SU-DHL-6 (cell line): ENCODE data around the gene TMEM120B.

ENCODE experiments used
- CTCF ChIP-seq: fragments of 200-600 bp; sonication (generic); IDR thresholded peaks from one replicate; pipeline ENCODE4 v1.5.1; 2017; ENCODE audit warnings: antibody characterized with exemption, mild to moderate bottlenecking, low read length, moderate library complexity; ENCODE audit not compliant: insufficient read depth, poor library complexity, severe bottlenecking
- EZH2phosphoT487 ChIP-seq: fragments of 200-600 bp; sonication (generic), shearing (Covaris generic); conservative IDR thresholded peaks from 2 replicates; pipeline ENCODE4 v1.6.1; 2018; ENCODE audit warnings: mild to moderate bottlenecking, antibody characterized with exemption, low read length, moderate library complexity, mixed read lengths

- TF ChIP-seq CTCF (no peak), EZH2phosphoT487 (no peak)
Measured at GRCh38 chr12:121829250-121829918, 116.8 kb downstream of the TMEM120B start.
